ENCODE measurements around the gene CABP5.

CABP5 gene

DNA sequence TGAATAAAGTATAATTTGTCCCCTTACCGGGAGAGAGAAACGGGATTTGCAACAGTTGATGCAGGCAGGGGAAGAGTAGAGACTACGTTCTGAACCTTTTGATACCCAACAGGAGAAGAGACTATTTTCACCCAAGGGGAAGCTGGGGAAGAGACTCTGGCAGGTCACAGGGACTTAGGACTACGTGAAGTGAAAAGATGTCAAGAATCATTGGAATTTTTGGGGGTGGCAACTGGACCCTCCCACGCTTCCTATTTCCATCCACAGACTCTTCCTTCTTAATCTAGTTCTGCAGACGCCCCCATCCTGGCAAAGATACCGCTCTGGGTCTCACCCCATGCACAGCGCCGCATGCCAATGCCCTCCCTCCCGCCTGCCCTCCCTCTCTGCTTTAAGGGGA lies 13.8 kb downstream of the CABP5 start:
- no peak for DNase-seq (ENCODE audit: low read depth)

DNA sequence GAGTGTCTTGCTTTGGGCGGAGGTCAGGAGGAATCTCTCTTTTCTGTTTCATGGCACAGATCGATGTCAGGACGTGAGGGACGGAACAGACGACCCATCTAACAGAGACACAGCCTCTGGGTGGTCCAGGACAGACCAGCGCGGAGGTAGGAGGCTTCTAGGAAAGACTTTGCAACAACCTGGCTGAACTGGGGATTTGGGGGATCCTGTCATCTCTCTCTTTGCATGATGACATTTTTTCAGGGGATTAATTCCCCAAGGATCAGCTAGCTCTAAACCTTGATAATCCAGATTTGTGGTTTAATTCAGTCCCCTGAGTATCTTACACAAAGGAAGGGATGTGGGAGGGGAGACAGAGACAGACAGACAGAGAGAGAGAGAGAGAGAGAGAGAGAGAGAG lies 14.4 kb downstream of the CABP5 start:
- no peak for DNase-seq (ENCODE audit: low read depth)

DNA sequence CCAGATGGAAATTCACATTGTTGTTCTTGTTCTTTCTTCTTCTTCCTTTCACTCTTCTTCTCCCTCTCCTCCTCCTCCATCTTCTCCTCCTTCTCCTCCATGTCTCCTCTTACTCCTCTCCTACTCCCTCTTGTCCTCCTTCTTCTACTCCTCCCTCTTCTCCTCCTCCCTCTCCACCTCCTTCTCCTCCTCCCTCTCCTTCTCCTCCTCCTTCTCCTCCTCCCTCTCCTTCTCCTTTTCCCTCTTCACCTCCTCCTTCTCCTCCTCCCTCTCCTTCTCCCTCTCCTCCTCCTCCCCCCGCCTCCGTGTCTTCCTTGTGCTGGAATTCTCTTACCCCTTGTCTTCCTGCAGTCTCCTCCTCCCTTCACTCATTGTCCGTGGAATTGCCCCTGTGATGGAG lies 18.4 kb downstream of the CABP5 start:
- DNase-seq (ENCODE audit: low read depth) = no peak

DNA sequence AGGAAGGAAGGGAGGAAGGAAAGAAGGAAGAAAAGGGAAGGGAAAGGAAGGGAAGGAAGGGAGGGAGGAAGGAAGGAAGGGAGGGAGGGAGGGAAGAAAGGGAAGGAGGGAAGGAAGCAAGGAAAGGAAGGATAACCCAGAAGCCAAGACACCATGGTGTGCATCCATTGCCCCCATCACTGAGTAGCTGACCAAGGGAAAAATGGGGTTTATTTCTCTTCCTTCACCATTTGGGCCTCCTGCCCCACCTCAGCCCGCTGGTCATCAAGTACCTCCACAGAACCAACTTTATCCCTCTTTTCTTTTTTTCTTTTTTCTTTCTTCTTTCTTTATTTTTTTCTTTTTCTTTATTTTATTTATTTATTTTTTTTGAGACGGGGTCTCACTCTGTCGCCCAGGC lies 20.4 kb downstream of the CABP5 start:
- DNase-seq (ENCODE audit: low read depth) = no peak

DNA sequence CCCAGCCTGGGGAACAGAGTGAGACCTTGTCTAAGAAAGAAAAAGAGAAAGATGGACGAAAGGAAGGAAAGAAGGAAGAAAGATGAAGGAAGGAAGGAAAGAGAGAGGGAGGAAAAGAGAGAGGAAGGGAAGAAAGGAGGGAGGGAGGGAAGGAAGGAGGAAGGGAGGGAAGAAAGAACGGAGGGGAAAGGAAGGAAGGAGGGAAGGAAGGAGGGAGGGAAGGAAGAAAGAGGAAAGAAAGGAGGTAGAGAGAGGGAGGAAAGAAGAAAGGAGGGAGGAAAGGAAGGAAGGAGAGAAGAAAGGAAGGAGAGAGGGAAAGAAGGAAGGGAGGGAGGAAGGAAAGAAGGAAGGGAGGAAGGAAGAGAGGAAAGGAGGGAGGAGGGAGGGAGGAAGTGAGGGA lies 20.9 kb downstream of the CABP5 start:
- DNase-seq (ENCODE audit: low read depth) = no peak

DNA sequence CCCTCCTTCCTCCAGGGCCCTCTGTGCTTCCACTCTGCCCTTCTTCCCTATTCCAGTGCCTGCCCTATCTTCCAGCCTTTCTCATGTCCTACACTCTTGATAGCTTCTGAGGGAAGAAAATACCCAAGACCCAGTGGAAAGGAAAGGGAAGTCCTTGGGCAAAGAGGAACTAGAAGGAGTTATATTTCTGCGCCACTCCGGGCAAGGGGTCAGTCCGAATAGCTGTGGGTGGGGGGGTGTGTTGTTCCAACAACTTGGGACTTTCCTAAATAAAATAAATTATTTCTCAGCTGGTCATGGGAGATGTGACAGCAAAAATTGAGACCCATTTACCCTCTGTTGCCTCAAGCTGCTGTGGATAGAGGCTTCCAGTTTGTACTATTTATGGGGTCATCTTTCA lies 23.2 kb downstream of the CABP5 start:
- DNase-seq (ENCODE audit: low read depth) = no peak

DNA sequence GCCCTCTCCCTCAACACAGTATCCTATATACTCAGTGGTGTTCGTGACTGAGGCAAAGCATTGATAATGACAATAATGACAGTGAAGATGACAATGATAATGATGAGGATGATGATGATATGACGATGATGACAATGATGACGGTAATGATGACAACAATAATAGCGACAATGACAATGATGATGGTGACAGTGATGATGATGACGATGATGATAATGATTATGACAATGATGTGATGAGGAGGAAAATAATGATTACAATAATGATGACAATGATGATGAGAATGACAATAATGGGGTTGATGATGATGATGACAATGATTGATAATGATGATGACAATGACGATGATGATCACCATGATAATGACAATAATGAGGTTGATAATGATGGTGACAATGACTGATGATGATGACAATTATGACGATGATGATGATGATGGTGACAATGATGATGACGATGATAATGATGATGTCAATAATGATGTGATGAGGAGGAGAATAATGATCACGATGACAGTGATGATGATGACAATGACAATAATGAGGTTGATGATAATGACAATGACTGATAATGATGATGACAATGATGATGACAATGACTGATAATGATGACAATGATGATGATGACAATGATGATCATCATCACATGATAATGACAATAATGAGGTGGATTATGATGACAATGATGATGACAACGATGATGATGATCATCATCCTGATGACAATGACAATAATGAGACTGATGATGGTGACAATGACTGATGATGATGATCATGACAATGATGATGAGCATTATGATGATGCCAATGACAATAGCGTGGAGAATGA lies 32.7 kb downstream of the CABP5 start:
- no peak for DNase-seq (ENCODE audit: low read depth)

DNA sequence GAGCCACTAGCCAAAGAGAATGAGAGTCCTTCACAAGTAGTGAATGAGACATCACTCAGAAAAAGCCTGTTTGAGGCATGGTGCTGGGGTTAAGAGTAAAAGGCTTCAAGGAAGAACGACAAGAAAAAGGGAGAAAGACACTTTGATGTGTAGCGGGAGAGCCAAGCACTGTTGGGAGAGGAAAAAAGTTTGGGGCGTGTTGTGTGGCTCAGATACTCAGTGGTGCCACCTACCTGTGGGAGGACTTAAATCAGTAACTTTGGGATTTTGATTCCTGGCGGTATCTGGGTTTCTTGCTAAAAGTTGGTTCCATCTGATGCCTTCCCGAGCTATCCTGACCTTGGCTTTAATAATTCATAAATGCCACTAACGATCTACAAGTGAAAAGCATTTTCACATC lies 37.1 kb downstream of the CABP5 start:
- DNase-seq (ENCODE audit: low read depth) = no peak

DNA sequence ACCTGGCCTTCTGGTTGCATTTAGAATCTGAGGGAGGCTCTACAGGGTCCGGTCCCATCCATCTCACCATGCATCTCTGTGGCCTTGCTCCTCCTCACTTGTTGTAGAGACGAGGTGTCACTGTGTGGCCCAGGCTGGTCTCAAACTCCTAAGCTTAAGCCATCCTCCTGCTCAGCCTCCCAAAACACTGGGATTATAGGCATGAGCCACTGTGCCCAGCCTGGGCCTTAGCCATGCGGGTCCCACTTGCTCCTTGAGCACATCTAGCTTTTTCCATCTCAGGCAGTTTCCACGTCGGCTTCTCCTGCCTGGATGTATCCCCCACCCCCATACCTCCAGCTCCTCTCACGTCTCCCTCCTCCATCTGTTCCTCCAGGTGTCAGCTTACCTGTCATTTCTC lies 39.6 kb downstream of the CABP5 start:
- no peak for DNase-seq (ENCODE audit: low read depth)

DNA sequence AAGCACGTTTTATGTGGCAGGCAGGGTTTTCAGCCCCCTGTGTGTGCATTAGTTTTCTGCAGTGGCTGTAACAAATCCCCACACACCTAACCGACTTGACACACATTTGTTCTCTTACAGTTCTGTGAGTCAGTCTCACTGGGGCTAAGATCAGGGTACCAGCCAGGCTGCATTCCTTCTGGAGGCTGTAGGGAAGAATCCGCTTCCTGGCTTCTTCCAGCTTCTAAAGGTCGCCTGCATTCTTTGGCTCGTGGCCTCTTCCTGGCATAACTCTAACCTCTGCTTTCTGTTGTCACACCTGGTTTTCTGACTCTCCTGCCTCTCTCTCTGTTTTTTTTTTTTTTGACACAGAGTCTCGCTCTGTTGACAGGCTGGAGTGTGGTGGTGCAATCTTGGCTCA lies 43.0 kb downstream of the CABP5 start:
- no peak for DNase-seq (ENCODE audit: low read depth)

DNA sequence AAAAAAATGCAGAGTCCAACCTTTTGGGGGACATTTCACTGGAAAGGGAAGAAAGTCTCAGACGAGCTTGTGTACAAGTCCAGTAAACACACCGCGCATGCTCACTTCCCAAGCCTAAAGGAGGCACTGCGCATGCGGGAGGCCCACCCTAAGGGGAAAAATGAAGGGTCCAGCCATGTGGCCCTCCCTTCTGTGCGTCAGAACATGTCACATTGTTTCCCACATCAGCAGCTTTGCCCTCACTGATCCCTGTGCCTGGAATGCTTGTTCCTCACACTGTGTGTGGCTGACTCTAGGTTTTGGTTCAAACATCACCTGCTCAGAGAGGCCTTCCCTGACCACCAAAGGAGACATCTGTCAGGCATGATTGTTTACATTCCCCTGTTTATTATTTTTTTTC lies 45.1 kb downstream of the CABP5 start:
- DNase-seq (ENCODE audit: low read depth) = no peak

DNA sequence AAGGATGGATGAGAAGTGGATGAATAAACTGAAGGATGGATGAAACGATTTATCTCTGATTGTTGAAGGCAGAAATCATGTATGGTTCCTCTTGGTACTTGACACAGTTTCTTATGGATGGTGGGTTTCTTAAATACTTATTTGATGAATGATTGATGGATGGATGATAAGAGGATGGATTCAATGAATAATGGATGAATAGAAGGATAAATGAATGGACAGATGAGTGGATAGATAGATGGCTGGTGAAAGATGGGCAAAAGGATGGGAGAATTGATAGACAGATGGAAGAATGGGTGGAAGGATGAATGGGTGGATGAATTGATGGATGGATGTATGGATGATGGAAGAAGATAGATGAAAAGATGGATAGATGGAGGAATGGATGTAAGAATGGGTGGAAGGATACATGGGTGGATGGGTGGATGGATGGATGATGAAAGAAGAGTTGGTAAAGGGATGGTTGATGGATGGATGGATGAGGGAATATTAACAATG lies 47.6 kb downstream of the CABP5 start:
- DNase-seq (ENCODE audit: low read depth) = no peak

DNA sequence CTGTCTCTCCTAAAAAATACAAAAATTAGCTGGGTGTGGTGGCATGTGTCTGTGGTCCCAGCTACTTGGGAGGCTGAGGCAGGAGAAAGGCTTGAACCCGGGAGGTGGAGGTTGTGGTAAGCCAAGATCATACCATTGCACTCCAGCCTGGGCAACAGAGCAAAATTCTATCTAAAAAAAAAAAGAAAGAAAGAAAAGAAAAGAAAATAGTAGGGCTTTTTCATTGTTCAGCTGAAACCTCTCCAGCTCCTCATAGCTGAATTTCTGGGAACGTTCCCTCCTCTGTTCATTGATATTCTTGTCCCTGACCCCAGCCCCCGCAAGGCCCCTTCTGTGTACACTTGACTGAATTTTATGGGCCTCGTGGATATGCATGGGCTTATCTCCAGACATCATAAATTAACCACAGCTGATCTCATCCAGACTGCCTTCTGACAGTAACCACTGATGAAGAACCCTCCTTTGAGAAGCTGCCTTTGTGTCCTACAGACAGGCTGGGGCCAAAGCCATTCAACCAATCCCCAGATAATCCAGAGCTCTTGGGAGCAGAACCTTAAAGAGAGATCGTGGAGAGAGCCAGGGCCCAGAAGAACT lies 49.6 kb downstream of the CABP5 start, which contains the start of gene ELSPBP1:
TSS of gene ELSPBP1 (plus strand) at position 424 of the 594 bp plus-strand sequence. CDS start 14,036 bp downstream, outside the sequence.
- DNase-seq (ENCODE audit: low read depth) = no peak

DNA sequence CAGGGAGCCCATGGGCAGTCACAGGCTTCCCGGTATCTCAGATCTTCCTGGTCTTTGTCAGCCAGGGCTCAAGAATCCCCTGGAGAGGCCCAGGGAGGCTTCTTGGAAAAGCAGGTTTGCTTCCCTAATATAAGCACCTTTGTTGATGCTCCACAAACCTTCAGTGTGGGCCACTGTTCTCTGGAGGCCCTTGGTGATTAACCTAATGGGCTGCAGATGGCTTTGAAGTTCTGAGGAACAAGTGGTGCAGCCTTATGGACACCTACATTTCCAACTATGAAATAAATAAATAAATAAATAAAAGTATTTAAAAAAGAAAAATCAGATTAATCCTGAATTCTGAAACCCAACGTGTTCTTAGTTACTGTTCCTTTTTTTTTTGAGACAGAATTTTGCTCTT lies 51.8 kb downstream of the CABP5 start, which contains the start of gene BSPH1:
TSS of gene BSPH1 (minus strand) at position 101 of the 400 bp plus-strand sequence. CDS start at position 12, 89 bp downstream.
- DNase-seq (ENCODE audit: low read depth) = no peak

DNA sequence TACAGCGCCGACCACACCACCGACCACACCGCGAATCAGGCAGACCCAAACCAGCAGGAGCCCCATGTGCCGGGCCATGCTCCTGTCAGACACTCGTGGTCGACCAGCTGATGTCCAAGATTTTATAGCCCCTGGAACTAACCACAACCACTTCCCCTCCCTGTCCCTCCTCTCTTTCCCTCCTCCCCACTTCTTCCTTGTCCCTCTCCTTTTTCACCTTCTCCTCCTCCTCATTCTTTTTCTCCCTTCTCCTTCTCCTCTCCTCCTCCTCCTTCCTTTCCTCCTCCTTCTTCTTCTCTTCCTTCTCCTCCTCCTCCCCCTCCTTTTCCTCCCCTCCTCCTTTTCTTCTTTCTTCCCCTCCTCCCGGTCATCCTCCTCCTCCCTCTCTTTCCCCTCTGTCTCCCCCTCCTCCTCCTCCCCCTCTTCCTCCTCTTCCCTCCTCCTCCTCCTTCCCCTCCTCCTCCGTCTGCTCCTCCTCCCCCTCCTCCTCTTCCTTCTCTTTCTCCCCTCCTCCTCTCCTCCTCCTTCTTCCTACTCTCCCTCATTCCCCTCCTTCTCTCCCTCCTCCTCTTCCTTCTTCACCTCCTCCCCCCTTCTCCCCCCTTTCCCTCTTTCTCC lies 52.6 kb downstream of the CABP5 start:
- no peak for DNase-seq (ENCODE audit: low read depth)
